Astrocyte (in vitro differentiated cells and primary cell): Measurements from ENCODE around the gene EFCC1. TPM values are rescaled to one million over a fixed set of nuclear protein-coding genes. Genes with fewer than 3 reads are reported as not detected.

Source experiments
- DNase-seq: peaks from one replicate; pipeline ENCODE4 v3.0.0-alpha.2; 2010; ENCODE audit warnings: low read depth
- FAIRE-seq: peaks from 2 replicates; lab custom pipeline; 2011; peaks lifted over from hg19 to GRCh38; lab: Jason Lieb, UNC
- H2AFZ ChIP-seq: 2 replicates; pipeline ENCODE4 v1.6.0; 2012; ENCODE audit warnings: low read depth, low read length, inconsistent platforms
- H3K27ac ChIP-seq: 2 replicates; pipeline ENCODE4 v1.5.1; 2011; ENCODE audit warnings: low read depth, low read length, inconsistent platforms
- H3K27me3 ChIP-seq: 2 replicates; pipeline ENCODE4 v1.6.0; 2011; ENCODE audit warnings: low read length, inconsistent platforms; ENCODE audit not compliant: insufficient read depth
- H3K36me3 ChIP-seq: 2 replicates; pipeline ENCODE4 v1.5.1; 2011; ENCODE audit warnings: low read length, inconsistent platforms; ENCODE audit not compliant: insufficient read depth
- H3K4me1 ChIP-seq: 2 replicates; pipeline ENCODE4 v1.5.1; 2011; ENCODE audit warnings: low read length, inconsistent platforms; ENCODE audit not compliant: insufficient read depth
- H3K4me2 ChIP-seq: 2 replicates; pipeline ENCODE4 v1.6.0; 2012; ENCODE audit warnings: low read length, inconsistent platforms
- H3K4me3 ChIP-seq: 2 replicates; pipeline ENCODE4 v1.5.1; 2011; ENCODE audit warnings: low read depth, mild to moderate bottlenecking, low read length, inconsistent platforms; ENCODE audit not compliant: insufficient read depth
- H3K79me2 ChIP-seq: 2 replicates; pipeline ENCODE4 v1.6.0; 2012; ENCODE audit warnings: mild to moderate bottlenecking, low read length, inconsistent platforms; ENCODE audit not compliant: insufficient read depth
- H3K9ac ChIP-seq: 2 replicates; pipeline ENCODE4 v1.6.0; 2012; ENCODE audit warnings: mild to moderate bottlenecking, low read length, inconsistent platforms
- H3K9me3 ChIP-seq: 2 replicates; pipeline ENCODE4 v1.5.1; 2012; ENCODE audit warnings: low read depth, mild to moderate bottlenecking, low read length, inconsistent platforms; ENCODE audit not compliant: insufficient read depth
- H4K20me1 ChIP-seq: 2 replicates; pipeline ENCODE4 v1.6.0; 2012; ENCODE audit warnings: low read length, inconsistent platforms; ENCODE audit not compliant: insufficient read depth
- H3K27ac Mint-ChIP-seq: one replicate; pipeline ENCODE4 v1.8.0; 2021; ENCODE audit warnings: mild to moderate bottlenecking, mixed read lengths; ENCODE audit not compliant: unreplicated experiment
- H3K27me3 Mint-ChIP-seq: one replicate; pipeline ENCODE4 v1.8.0; 2021; ENCODE audit warnings: low read depth, mixed read lengths; ENCODE audit not compliant: unreplicated experiment
- H3K36me3 Mint-ChIP-seq: one replicate; pipeline ENCODE4 v1.8.0; 2021; ENCODE audit warnings: low read depth, mixed read lengths; ENCODE audit not compliant: unreplicated experiment
- H3K4me1 Mint-ChIP-seq: one replicate; pipeline ENCODE4 v1.8.0; 2021; ENCODE audit warnings: low read depth, mixed read lengths; ENCODE audit not compliant: unreplicated experiment
- H3K4me3 Mint-ChIP-seq: one replicate; pipeline ENCODE4 v1.8.0; 2021; ENCODE audit warnings: mild to moderate bottlenecking, moderate library complexity, mixed read lengths; ENCODE audit not compliant: unreplicated experiment
- H3K9me3 Mint-ChIP-seq: one replicate; pipeline ENCODE4 v1.8.0; 2021; ENCODE audit warnings: mild to moderate bottlenecking, mixed read lengths; ENCODE audit not compliant: unreplicated experiment
- CTCF ChIP-seq: IDR thresholded peaks from 2 replicates; pipeline ENCODE4 v1.5.1; 2011; ENCODE audit warnings: low read depth, mild to moderate bottlenecking, inconsistent platforms, low read length, moderate library complexity; ENCODE audit not compliant: insufficient read depth
- EZH2 ChIP-seq: IDR thresholded peaks from 2 replicates; pipeline ENCODE4 v1.6.1; 2012; ENCODE audit warnings: mild to moderate bottlenecking, low read length, inconsistent platforms; ENCODE audit not compliant: insufficient read depth
- total RNA-seq: library from RNA; stranded (reverse); gene quantifications from 2 replicates; pipeline ENCODE4 v1.2.1, GENCODE V29; 2021

EFCC1 gene
- total RNA-seq, 1 donor from 2014 or later, result not detected

GRCh38 chr3:129082026-129082425 lies 80.9 kb downstream of the EFCC1 start:
- Histone ChIP-seq H3K27ac (no peak overlapping the region), H3K4me3 (no peak overlapping the region), H3K9ac (no peak overlapping the region), H3K36me3 (no peaks in the 10 kb centered on the region), H2AFZ (no peak overlapping the region), H3K9me3 (no peaks in the 10 kb centered on the region), H3K4me2 (no peak overlapping the region), H3K27me3 (no peaks in the 10 kb centered on the region), H3K79me2 (no peaks in the 10 kb centered on the region), H3K4me1 (no peaks in the 10 kb centered on the region), H4K20me1 (no peaks in the 10 kb centered on the region)
- Mint-ChIP-seq H3K36me3 (no peaks in the 10 kb centered on the region), H3K4me3 (no peak overlapping the region), H3K27me3 (peaks cover 12% of the 10 kb centered on the region), H3K27ac (no peak overlapping the region), H3K4me1 (no peaks in the 10 kb centered on the region), H3K9me3 (no peaks in the 10 kb centered on the region)
- FAIRE-seq (no peak), DNase-seq (no peak)
- TF ChIP-seq CTCF, result no peak
- no peak for TF ChIP-seq EZH2

- no peak for FAIRE-seq
- H3K36me3 ChIP-seq, result no peaks in the 10 kb centered on the region
- H3K9ac ChIP-seq, result no peak overlapping the region
- Mint-ChIP-seq H3K9me3 (no peaks in the 10 kb centered on the region), H3K27me3 (peaks cover 12% of the 10 kb centered on the region), H3K4me1 (no peaks in the 10 kb centered on the region), H3K36me3 (no peaks in the 10 kb centered on the region), H3K27ac (no peak overlapping the region), H3K4me3 (no peak overlapping the region)
- H3K9me3 ChIP-seq, result no peaks in the 10 kb centered on the region
- TF ChIP-seq EZH2 (no peak), CTCF (no peak)
- H3K4me1 ChIP-seq, result peaks cover 3% of the 10 kb centered on the region
- H3K4me2 ChIP-seq, result no peak overlapping the region
- DNase-seq, result no peak
- no peaks in the 10 kb centered on the region for H4K20me1 ChIP-seq
- no peak overlapping the region for H2AFZ ChIP-seq
- H3K27me3 ChIP-seq, result no peaks in the 10 kb centered on the region
- no peak overlapping the region for H3K27ac ChIP-seq
- H3K4me3 ChIP-seq, result no peak overlapping the region
- H3K79me2 ChIP-seq, result no peaks in the 10 kb centered on the region
These were observed 83.4 kb downstream of the EFCC1 start for GRCh38 chr3:129084501-129084900.

- peaks cover 3% of the 10 kb centered on the region for H3K4me1 ChIP-seq
- DNase-seq (no peak), FAIRE-seq (no peak)
- no peaks in the 10 kb centered on the region for H3K27me3 ChIP-seq
- no peaks in the 10 kb centered on the region for H3K36me3 Mint-ChIP-seq
- H3K27me3 Mint-ChIP-seq, result peaks cover 7% of the 10 kb centered on the region
- no peak overlapping the region for H3K4me3 Mint-ChIP-seq
- H2AFZ ChIP-seq, result no peak overlapping the region
- H3K9me3 ChIP-seq, result no peaks in the 10 kb centered on the region
- no peaks in the 10 kb centered on the region for H3K4me1 Mint-ChIP-seq
- H4K20me1 ChIP-seq, result no peaks in the 10 kb centered on the region
- no peak overlapping the region for H3K4me3 ChIP-seq
- no peak overlapping the region for H3K9ac ChIP-seq
- H3K36me3 ChIP-seq, result no peaks in the 10 kb centered on the region
- no peak overlapping the region for H3K4me2 ChIP-seq
- H3K79me2 ChIP-seq, result no peaks in the 10 kb centered on the region
- H3K27ac Mint-ChIP-seq, result peak overlapping the region; percentile 38
- H3K27ac ChIP-seq, result no peak overlapping the region
- no peak for TF ChIP-seq CTCF
- no peak for TF ChIP-seq EZH2
- H3K9me3 Mint-ChIP-seq, result no peaks in the 10 kb centered on the region
These were observed 84.1 kb downstream of the EFCC1 start for GRCh38 chr3:129085165-129085715.
